Stimulated activated memory B cell treated with anti-CD40 and anti-IgM and Interleukin-4, amounts not matched to agents 10 μg/mL and 1 μg/mL and 100 μg/mL, for 72 hours (primary cell): ENCODE results near the gene APOL3.
"Not testable (repeated sequence)": the region's sequence is repeated elsewhere in the genome, so short reads cannot be mapped to it uniquely, and the experiment has no call there.

Source experiments
- ATAC-seq: fragments of 150-1000 bp; cut with Tn5 transposase; 2 replicates; pipeline ENCODE4 v1.10.0; 2021
- H3K27ac Mint-ChIP-seq: one replicate; pipeline ENCODE4 v1.8.0; 2022; ENCODE audit warnings: mild to moderate bottlenecking, mixed read lengths
- H3K27me3 Mint-ChIP-seq: one replicate; pipeline ENCODE4 v1.8.0; 2022; ENCODE audit warnings: mixed read lengths
- H3K36me3 Mint-ChIP-seq: one replicate; pipeline ENCODE4 v1.8.0; 2022; ENCODE audit warnings: mixed read lengths
- H3K4me1 Mint-ChIP-seq: one replicate; pipeline ENCODE4 v1.8.0; 2022; ENCODE audit warnings: mixed read lengths
- H3K4me3 Mint-ChIP-seq: one replicate; pipeline ENCODE4 v1.8.0; 2022; ENCODE audit warnings: mild to moderate bottlenecking, moderate library complexity, mixed read lengths
- H3K9me3 Mint-ChIP-seq: one replicate; pipeline ENCODE4 v1.8.0; 2022; ENCODE audit warnings: mixed read lengths

APOL3 gene

GRCh38 chr22:36180928-36181327, 20.4 kb upstream of the APOL3 start:
- no peak for ATAC-seq
- no peaks in the 10 kb centered on the region for H3K27me3 Mint-ChIP-seq
- no peaks in the 10 kb centered on the region for H3K36me3 Mint-ChIP-seq
- no peaks in the 10 kb centered on the region for H3K9me3 Mint-ChIP-seq
- H3K27ac Mint-ChIP-seq = no peak overlapping the region
- H3K4me3 Mint-ChIP-seq = no peak overlapping the region
- peaks cover 7% of the 10 kb centered on the region for H3K4me1 Mint-ChIP-seq

GRCh38 chr22:36180038-36180880, 19.7 kb upstream of the APOL3 start:
- peaks cover 7% of the 10 kb centered on the region for H3K4me1 Mint-ChIP-seq
- H3K4me3 Mint-ChIP-seq = no peak overlapping the region
- H3K27ac Mint-ChIP-seq = no peak overlapping the region
- peak; percentile 92 for ATAC-seq
- no peaks in the 10 kb centered on the region for H3K27me3 Mint-ChIP-seq
- H3K36me3 Mint-ChIP-seq = no peaks in the 10 kb centered on the region
- no peaks in the 10 kb centered on the region for H3K9me3 Mint-ChIP-seq

- no peaks in the 10 kb centered on the region for H3K9me3 Mint-ChIP-seq
- H3K4me3 Mint-ChIP-seq = no peak overlapping the region
- no peak overlapping the region for H3K27ac Mint-ChIP-seq
- no peak for ATAC-seq
- H3K27me3 Mint-ChIP-seq = no peaks in the 10 kb centered on the region
- H3K4me1 Mint-ChIP-seq = peaks cover 7% of the 10 kb centered on the region
- no peaks in the 10 kb centered on the region for H3K36me3 Mint-ChIP-seq
These were observed 16.6 kb upstream of the APOL3 start for GRCh38 chr22:36177160-36177559.

- Mint-ChIP-seq H3K9me3 (no peaks in the 10 kb centered on the region), H3K36me3 (no peaks in the 10 kb centered on the region), H3K4me3 (no peak overlapping the region), H3K27me3 (no peaks in the 10 kb centered on the region), H3K27ac (no peak overlapping the region), H3K4me1 (peaks cover 7% of the 10 kb centered on the region)
- ATAC-seq = no peak
These were observed 15.3 kb upstream of the APOL3 start for GRCh38 chr22:36175892-36176291.

- Mint-ChIP-seq H3K9me3 (no peaks in the 10 kb centered on the region), H3K4me3 (no peak overlapping the region), H3K27me3 (no peaks in the 10 kb centered on the region), H3K27ac (no peak overlapping the region), H3K4me1 (no peaks in the 10 kb centered on the region), H3K36me3 (no peaks in the 10 kb centered on the region)
- ATAC-seq = no peak
These were observed 11.4 kb upstream of the APOL3 start for GRCh38 chr22:36171941-36172340.

GRCh38 chr22:36166518-36167220, 6.1 kb upstream of the APOL3 start:
- no peaks in the 10 kb centered on the region for H3K27me3 Mint-ChIP-seq
- H3K36me3 Mint-ChIP-seq = no peaks in the 10 kb centered on the region
- H3K4me3 Mint-ChIP-seq = no peak overlapping the region
- H3K9me3 Mint-ChIP-seq = peaks cover 4% of the 10 kb centered on the region
- peaks cover 35% of the 10 kb centered on the region for H3K4me1 Mint-ChIP-seq
- no peak overlapping the region for H3K27ac Mint-ChIP-seq
- ATAC-seq = no peak

- H3K9me3 Mint-ChIP-seq = peaks cover 4% of the 10 kb centered on the region
- no peak for ATAC-seq
- H3K27me3 Mint-ChIP-seq = no peaks in the 10 kb centered on the region
- H3K4me1 Mint-ChIP-seq = peaks cover 41% of the 10 kb centered on the region
- H3K4me3 Mint-ChIP-seq = no peak overlapping the region
- no peak overlapping the region for H3K27ac Mint-ChIP-seq
- no peaks in the 10 kb centered on the region for H3K36me3 Mint-ChIP-seq
These were observed 5.5 kb upstream of the APOL3 start for GRCh38 chr22:36166086-36166485.

- peaks cover 4% of the 10 kb centered on the region for H3K9me3 Mint-ChIP-seq
- peak overlapping the region; percentile 99 for H3K27ac Mint-ChIP-seq
- no peak overlapping the region for H3K4me3 Mint-ChIP-seq
- no peak for ATAC-seq
- no peaks in the 10 kb centered on the region for H3K36me3 Mint-ChIP-seq
- H3K27me3 Mint-ChIP-seq = no peaks in the 10 kb centered on the region
- peaks cover 50% of the 10 kb centered on the region for H3K4me1 Mint-ChIP-seq
These were observed 4.6 kb upstream of the APOL3 start for GRCh38 chr22:36165141-36165540.

- Mint-ChIP-seq H3K4me3 (no peak overlapping the region), H3K9me3 (peaks cover 4% of the 10 kb centered on the region)
- no peak for ATAC-seq
These were observed 4.1 kb upstream of the APOL3 start for GRCh38 chr22:36164621-36165020.

GRCh38 chr22:36163497-36163896, 2.9 kb upstream of the APOL3 start:
- no peak for ATAC-seq
- H3K9me3 Mint-ChIP-seq = peaks cover 4% of the 10 kb centered on the region
- H3K4me3 Mint-ChIP-seq = peak overlapping the region; percentile 24
- peak overlapping the region; percentile 99 for H3K27ac Mint-ChIP-seq
- H3K27me3 Mint-ChIP-seq = no peaks in the 10 kb centered on the region
- H3K36me3 Mint-ChIP-seq = no peaks in the 10 kb centered on the region
- peaks cover 67% of the 10 kb centered on the region for H3K4me1 Mint-ChIP-seq

More at GRCh38 chr22:36164621-36165020, 4.1 kb upstream of the APOL3 start:
- H3K27me3 Mint-ChIP-seq = no peaks in the 10 kb centered on the region
- H3K36me3 Mint-ChIP-seq = no peaks in the 10 kb centered on the region
- peak overlapping the region; percentile 99 for H3K27ac Mint-ChIP-seq
- peaks cover 55% of the 10 kb centered on the region for H3K4me1 Mint-ChIP-seq

- Mint-ChIP-seq H3K9me3 (peaks cover 4% of the 10 kb centered on the region), H3K27ac (peak overlapping the region; percentile 99), H3K4me1 (peaks cover 76% of the 10 kb centered on the region), H3K4me3 (peak overlapping the region; percentile 87), H3K27me3 (no peaks in the 10 kb centered on the region), H3K36me3 (no peaks in the 10 kb centered on the region)
- peak; percentile 84 for ATAC-seq
These were observed 1.8 kb upstream of the APOL3 start for GRCh38 chr22:36162127-36163034.

- Mint-ChIP-seq H3K27ac (peak overlapping the region; percentile 99), H3K4me1 (peaks cover 82% of the 10 kb centered on the region), H3K4me3 (peak overlapping the region; percentile 87)
- not testable (repeated sequence) for H3K27me3 Mint-ChIP-seq, ATAC-seq, H3K9me3 Mint-ChIP-seq, H3K36me3 Mint-ChIP-seq
These were observed 1.2 kb upstream of the APOL3 start for GRCh38 chr22:36161793-36162126.

GRCh38 chr22:36156515-36157419, 3.8 kb downstream of the APOL3 start:
- Mint-ChIP-seq H3K27me3 (no peaks in the 10 kb centered on the region), H3K4me1 (peaks cover 79% of the 10 kb centered on the region), H3K9me3 (peaks cover 3% of the 10 kb centered on the region), H3K36me3 (peaks cover 19% of the 10 kb centered on the region), H3K27ac (peak overlapping the region; percentile 99), H3K4me3 (peak overlapping the region; percentile 88)
- peak; percentile 61 for ATAC-seq

GRCh38 chr22:36156119-36156514, 4.4 kb downstream of the APOL3 start:
- peaks cover 79% of the 10 kb centered on the region for H3K4me1 Mint-ChIP-seq
- peaks cover 4% of the 10 kb centered on the region for H3K9me3 Mint-ChIP-seq
- H3K27ac Mint-ChIP-seq = peak overlapping the region; percentile 99
- H3K27me3 Mint-ChIP-seq = no peaks in the 10 kb centered on the region
- H3K4me3 Mint-ChIP-seq = peak overlapping the region; percentile 88
- ATAC-seq = no peak
- H3K36me3 Mint-ChIP-seq = peaks cover 25% of the 10 kb centered on the region
